Measurements from ENCODE around the gene DOK3.

The DOK3 gene

DNA sequence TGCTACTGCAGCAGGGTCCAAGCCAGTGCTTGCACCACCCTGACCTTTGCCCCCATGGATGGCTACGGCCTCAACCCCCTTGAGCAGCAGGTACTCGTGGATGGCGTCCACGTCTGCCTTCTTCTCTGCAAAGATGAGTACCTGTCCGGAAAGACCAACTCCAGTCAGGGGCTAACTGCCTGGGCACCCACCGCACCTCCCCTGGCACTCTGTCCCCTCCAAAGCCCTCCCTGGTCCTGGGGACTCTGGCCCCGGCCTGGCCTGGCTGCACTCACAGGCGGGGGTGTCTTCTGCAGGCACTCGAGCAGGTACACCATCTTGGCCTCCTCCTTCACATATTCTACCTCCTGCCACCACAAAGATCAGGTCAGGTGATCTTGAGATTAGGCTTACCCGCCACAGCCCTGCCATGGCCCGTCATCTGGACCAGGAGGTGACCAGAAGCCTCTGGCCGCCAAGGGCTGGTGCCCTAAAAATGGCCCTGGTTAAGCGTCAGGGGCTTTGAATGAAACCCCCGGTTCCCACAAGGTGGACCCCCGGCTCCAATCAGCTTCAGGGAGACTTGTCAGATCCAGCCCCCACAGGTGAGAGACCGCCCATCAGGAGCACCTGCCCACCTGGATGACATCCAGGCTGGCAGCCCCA is 3.2 kb upstream of the DOK3 start:
- Histone ChIP-seq H3K27me3 (ENCODE audit: control insufficient read depth in 1 of 2, insufficient read depth in 1 of 2, low read length in 2 of 2) (no peaks in the 10 kb centered on the region), H3K79me1 (replicated peaks; ENCODE audit: low read length, poor library complexity, severe bottlenecking) (peaks cover 39% of the 10 kb centered on the region), H2BK5ac (ENCODE audit: low read depth, low read length, poor library complexity, severe bottlenecking) (no peak overlapping the region), H3K4me3 (ENCODE audit: insufficient read depth in 1 of 2, low read depth in 1 of 2, low read length in 2 of 2) (no peak overlapping the region), H4K91ac (ENCODE audit: low read length) (no peak overlapping the region), H3K4me2 (ENCODE audit: low read length, poor library complexity, severe bottlenecking) (no peak overlapping the region), H3K18ac (ENCODE audit: low read depth in 1 of 2, low read length in 2 of 2) (no peak overlapping the region), H2AK5ac (ENCODE audit: low read length, severe bottlenecking) (no peak overlapping the region), H3K9me3 (ENCODE audit: control insufficient read depth, low read length) (no peaks in the 10 kb centered on the region), H4K8ac (ENCODE audit: low read length) (no peak overlapping the region), H2BK15ac (ENCODE audit: low read depth, poor library complexity, severe bottlenecking) (no peak overlapping the region), H3K4me1 (ENCODE audit: control insufficient read depth, insufficient read depth, low read depth, low read length) (peaks cover 20% of the 10 kb centered on the region), H3K4ac (ENCODE audit: low read depth in 1 of 2, low read length in 2 of 2) (no peak overlapping the region), H3K36me3 (ENCODE audit: control insufficient read depth in 1 of 2, insufficient read depth in 2 of 2, low read depth in 1 of 2, low read length in 2 of 2) (peaks cover 56 to 81% of the 10 kb centered on the region in 2 experiments), H3K27ac (ENCODE audit: low read length, poor library complexity, severe bottlenecking) (no peak overlapping the region), H2AFZ (ENCODE audit: low read depth, low read length) (no peak overlapping the region), H3K9ac (ENCODE audit: low read length) (no peak overlapping the region), H3K23ac (ENCODE audit: low read length in 2 of 2) (no peak overlapping the region), H3K14ac (ENCODE audit: low read length in 2 of 2) (no peak overlapping the region), H2BK12ac (ENCODE audit: low read length in 2 of 2) (no peak overlapping the region), H2BK120ac (ENCODE audit: low read depth, low read length) (no peak overlapping the region)
- DNase-seq = no peak
- WGBS = 94% methylated on average over 16 of the region's 16 CpGs

DNA sequence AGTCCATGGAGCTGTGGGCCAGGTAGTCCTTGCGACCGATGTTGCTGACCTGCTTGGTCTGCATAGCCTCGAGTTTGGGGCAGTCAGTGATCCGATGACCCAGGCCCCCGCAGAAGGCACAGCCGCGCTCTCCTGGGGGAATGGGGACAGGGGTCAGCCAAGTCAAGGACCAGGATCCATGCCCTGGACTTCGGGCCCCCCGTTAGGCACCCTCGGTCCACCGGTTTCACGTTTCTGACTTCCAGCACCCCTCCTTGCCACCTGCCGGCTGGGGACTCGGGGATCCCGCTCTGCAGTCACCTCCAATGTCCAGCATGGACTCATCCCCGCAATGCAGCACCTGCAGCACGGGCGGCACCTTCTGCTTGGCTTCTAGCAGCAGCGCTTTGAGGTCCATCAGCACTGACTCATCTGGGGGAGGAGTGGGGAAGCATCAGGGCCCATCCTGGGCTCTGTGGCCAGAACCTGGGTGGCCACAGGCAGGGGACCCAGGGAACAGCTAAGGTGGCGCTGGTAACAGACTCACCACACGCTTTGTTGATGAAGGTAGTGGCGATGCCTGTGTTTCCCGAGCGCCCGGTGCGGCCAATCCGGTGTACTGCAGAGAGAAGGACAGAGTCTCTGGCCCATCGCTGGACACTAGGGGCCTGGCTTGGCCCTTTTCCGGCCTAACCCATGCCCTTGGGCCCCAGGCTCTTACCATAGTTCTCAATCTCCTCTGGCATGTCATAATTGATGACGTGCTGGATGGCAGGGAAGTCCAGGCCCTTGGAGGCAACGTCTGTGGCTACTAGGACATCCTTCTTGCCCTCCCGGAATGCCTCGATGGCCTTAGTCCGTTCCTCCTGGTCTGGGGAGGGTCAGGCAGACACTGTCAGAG is 2.4 kb upstream of the DOK3 start:
- no peaks in the 10 kb centered on the region for H3K9me3 ChIP-seq (ENCODE audit: control insufficient read depth, low read length)
- no peak overlapping the region for H3K27ac ChIP-seq (ENCODE audit: low read length, poor library complexity, severe bottlenecking)
- H3K4me2 ChIP-seq (ENCODE audit: low read length, poor library complexity, severe bottlenecking) = no peak overlapping the region
- no peak overlapping the region for H2AK5ac ChIP-seq (ENCODE audit: low read length, severe bottlenecking)
- H4K91ac ChIP-seq (ENCODE audit: low read length) = no peak overlapping the region
- no peak overlapping the region for H3K18ac ChIP-seq (ENCODE audit: low read depth in 1 of 2, low read length in 2 of 2)
- no peak overlapping the region for H3K4ac ChIP-seq (ENCODE audit: low read depth in 1 of 2, low read length in 2 of 2)
- WGBS = 97% methylated on average over 34 of the region's 34 CpGs
- DNase-seq = no peak
- no peak overlapping the region for H2AFZ ChIP-seq (ENCODE audit: low read depth, low read length)
- peaks cover 39% of the 10 kb centered on the region for H3K79me1 ChIP-seq (replicated peaks; ENCODE audit: low read length, poor library complexity, severe bottlenecking)
- no peak overlapping the region for H2BK120ac ChIP-seq (ENCODE audit: low read depth, low read length)
- H2BK15ac ChIP-seq (ENCODE audit: low read depth, poor library complexity, severe bottlenecking) = no peak overlapping the region
- no peak overlapping the region for H2BK5ac ChIP-seq (ENCODE audit: low read depth, low read length, poor library complexity, severe bottlenecking)
- peaks cover 20% of the 10 kb centered on the region for H3K4me1 ChIP-seq (ENCODE audit: control insufficient read depth, insufficient read depth, low read depth, low read length)
- H4K8ac ChIP-seq (ENCODE audit: low read length) = no peak overlapping the region
- peaks cover 56 to 84% of the 10 kb centered on the region in 2 experiments for H3K36me3 ChIP-seq (ENCODE audit: control insufficient read depth in 1 of 2, insufficient read depth in 2 of 2, low read depth in 1 of 2, low read length in 2 of 2)
- no peak overlapping the region for H2BK12ac ChIP-seq (ENCODE audit: low read length in 2 of 2)
- no peaks in the 10 kb centered on the region for H3K27me3 ChIP-seq (ENCODE audit: control insufficient read depth in 1 of 2, insufficient read depth in 1 of 2, low read length in 2 of 2)
- H3K4me3 ChIP-seq (ENCODE audit: insufficient read depth in 1 of 2, low read depth in 1 of 2, low read length in 2 of 2) = no peak overlapping the region
- no peak overlapping the region for H3K23ac ChIP-seq (ENCODE audit: low read length in 2 of 2)
- no peak overlapping the region for H3K9ac ChIP-seq (ENCODE audit: low read length)
- H3K14ac ChIP-seq (ENCODE audit: low read length in 2 of 2) = no peak overlapping the region

DNA sequence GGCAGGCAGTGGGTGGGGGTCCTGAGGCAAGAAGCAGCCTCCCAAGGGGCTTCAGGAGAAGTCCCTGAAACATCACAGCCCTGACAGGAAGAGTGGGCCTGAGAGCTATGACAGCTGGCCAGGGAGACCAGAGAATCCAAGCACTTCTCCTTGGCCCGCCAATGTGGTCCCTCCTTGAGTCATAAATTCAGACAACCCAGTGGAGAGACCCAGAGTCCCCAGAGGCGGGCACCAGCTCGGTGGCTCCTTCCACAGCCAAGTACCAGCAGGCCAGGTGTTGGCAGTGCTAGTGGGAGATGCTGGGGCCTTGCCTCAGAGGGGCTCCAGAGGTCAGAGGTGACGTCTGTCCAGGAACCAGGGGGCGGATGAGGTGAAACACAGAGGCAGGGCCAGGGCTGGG is 1.6 kb upstream of the DOK3 start:
- no peak overlapping the region for H3K23ac ChIP-seq (ENCODE audit: low read length in 2 of 2)
- peaks cover 56 to 84% of the 10 kb centered on the region in 2 experiments for H3K36me3 ChIP-seq (ENCODE audit: control insufficient read depth in 1 of 2, insufficient read depth in 2 of 2, low read depth in 1 of 2, low read length in 2 of 2)
- no peak overlapping the region for H3K4me3 ChIP-seq (ENCODE audit: insufficient read depth in 1 of 2, low read depth in 1 of 2, low read length in 2 of 2)
- H3K4ac ChIP-seq (ENCODE audit: low read depth in 1 of 2, low read length in 2 of 2) = no peak overlapping the region
- H3K9ac ChIP-seq (ENCODE audit: low read length) = no peak overlapping the region
- H3K4me2 ChIP-seq (ENCODE audit: low read length, poor library complexity, severe bottlenecking) = no peak overlapping the region
- no peak overlapping the region for H2AK5ac ChIP-seq (ENCODE audit: low read length, severe bottlenecking)
- no peak overlapping the region for H2BK15ac ChIP-seq (ENCODE audit: low read depth, poor library complexity, severe bottlenecking)
- no peak for DNase-seq
- no peak overlapping the region for H4K8ac ChIP-seq (ENCODE audit: low read length)
- H2BK12ac ChIP-seq (ENCODE audit: low read length in 2 of 2) = no peak overlapping the region
- H3K14ac ChIP-seq (ENCODE audit: low read length in 2 of 2) = no peak overlapping the region
- H2BK120ac ChIP-seq (ENCODE audit: low read depth, low read length) = no peak overlapping the region
- peaks cover 17% of the 10 kb centered on the region for H3K4me1 ChIP-seq (ENCODE audit: control insufficient read depth, insufficient read depth, low read depth, low read length)
- no peak overlapping the region for H3K18ac ChIP-seq (ENCODE audit: low read depth in 1 of 2, low read length in 2 of 2)
- 90% methylated on average over 5 of the region's 5 CpGs for whole genome bisulfite sequencing
- H3K27me3 ChIP-seq (ENCODE audit: control insufficient read depth in 1 of 2, insufficient read depth in 1 of 2, low read length in 2 of 2) = no peaks in the 10 kb centered on the region
- no peaks in the 10 kb centered on the region for H3K9me3 ChIP-seq (ENCODE audit: control insufficient read depth, low read length)
- H4K91ac ChIP-seq (ENCODE audit: low read length) = no peak overlapping the region
- H2BK5ac ChIP-seq (ENCODE audit: low read depth, low read length, poor library complexity, severe bottlenecking) = no peak overlapping the region
- no peak overlapping the region for H2AFZ ChIP-seq (ENCODE audit: low read depth, low read length)
- peaks cover 39% of the 10 kb centered on the region for H3K79me1 ChIP-seq (replicated peaks; ENCODE audit: low read length, poor library complexity, severe bottlenecking)
- H3K27ac ChIP-seq (ENCODE audit: low read length, poor library complexity, severe bottlenecking) = no peak overlapping the region

DNA sequence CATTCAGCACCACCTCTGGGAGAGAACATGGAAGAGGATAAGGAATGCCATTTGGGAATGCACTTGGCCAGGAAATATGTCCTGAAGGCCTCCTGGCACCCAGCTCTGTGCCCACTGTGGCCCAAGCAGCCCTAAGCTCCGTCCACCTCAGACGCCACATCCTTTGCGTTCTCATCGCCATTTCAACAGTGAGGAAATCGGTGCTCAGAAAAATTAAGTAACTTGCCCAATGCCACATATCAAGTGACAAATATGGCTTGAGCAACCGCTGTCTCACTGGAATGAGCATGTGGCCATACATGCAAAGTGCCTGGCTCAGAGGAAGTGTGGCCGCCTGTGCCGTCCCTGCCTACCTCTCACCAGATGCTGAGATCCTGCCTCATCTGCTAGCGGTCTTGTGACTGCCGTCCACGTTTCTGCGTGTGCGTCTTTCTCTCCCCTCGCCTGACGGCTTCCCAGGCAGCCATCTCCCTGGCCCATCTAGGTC is 984 bp upstream of the DOK3 start:
- Histone ChIP-seq H3K9me3 (ENCODE audit: control insufficient read depth, low read length) (no peaks in the 10 kb centered on the region), H3K18ac (ENCODE audit: low read depth in 1 of 2, low read length in 2 of 2) (no peak overlapping the region), H3K9ac (ENCODE audit: low read length) (no peak overlapping the region), H4K8ac (ENCODE audit: low read length) (no peak overlapping the region), H2BK120ac (ENCODE audit: low read depth, low read length) (no peak overlapping the region), H3K4me2 (ENCODE audit: low read length, poor library complexity, severe bottlenecking) (no peak overlapping the region), H3K4me1 (ENCODE audit: control insufficient read depth, insufficient read depth, low read depth, low read length) (peaks cover 12% of the 10 kb centered on the region), H2AK5ac (ENCODE audit: low read length, severe bottlenecking) (no peak overlapping the region), H2BK5ac (ENCODE audit: low read depth, low read length, poor library complexity, severe bottlenecking) (no peak overlapping the region), H4K91ac (ENCODE audit: low read length) (no peak overlapping the region), H3K4me3 (ENCODE audit: insufficient read depth in 1 of 2, low read depth in 1 of 2, low read length in 2 of 2) (no peak overlapping the region), H2AFZ (ENCODE audit: low read depth, low read length) (no peak overlapping the region), H3K27ac (ENCODE audit: low read length, poor library complexity, severe bottlenecking) (no peak overlapping the region), H2BK12ac (ENCODE audit: low read length in 2 of 2) (no peak overlapping the region), H3K4ac (ENCODE audit: low read depth in 1 of 2, low read length in 2 of 2) (no peak overlapping the region), H3K23ac (ENCODE audit: low read length in 2 of 2) (no peak overlapping the region), H3K14ac (ENCODE audit: low read length in 2 of 2) (no peak overlapping the region), H3K79me1 (replicated peaks; ENCODE audit: low read length, poor library complexity, severe bottlenecking) (peaks cover 36% of the 10 kb centered on the region), H2BK15ac (ENCODE audit: low read depth, poor library complexity, severe bottlenecking) (no peak overlapping the region), H3K27me3 (ENCODE audit: control insufficient read depth in 1 of 2, insufficient read depth in 1 of 2, low read length in 2 of 2) (no peaks in the 10 kb centered on the region), H3K36me3 (ENCODE audit: control insufficient read depth in 1 of 2, insufficient read depth in 2 of 2, low read depth in 1 of 2, low read length in 2 of 2) (peaks cover 54 to 81% of the 10 kb centered on the region in 2 experiments)
- no peak for DNase-seq
- WGBS = 97% methylated on average over 15 of the region's 15 CpGs

All from mesenchymal stem cell (in vitro differentiated cells and primary cell).